NCI-H1930 (cell line): ENCODE data around the gene TFDP1.
"Not testable (repeated sequence)": the region's sequence is repeated elsewhere in the genome, so short reads cannot be mapped to it uniquely, and the experiment has no call there.

Experiments
- DNase-seq, 2 experiments: peaks; one replicate each; lab custom pipeline; 2025; lab: John Stamatoyannopoulos, UW

The TFDP1 gene

GRCh38 chr13:113573065-113573464 lies 11.5 kb upstream of the TFDP1 start:
- no peak for DNase-seq

DNA sequence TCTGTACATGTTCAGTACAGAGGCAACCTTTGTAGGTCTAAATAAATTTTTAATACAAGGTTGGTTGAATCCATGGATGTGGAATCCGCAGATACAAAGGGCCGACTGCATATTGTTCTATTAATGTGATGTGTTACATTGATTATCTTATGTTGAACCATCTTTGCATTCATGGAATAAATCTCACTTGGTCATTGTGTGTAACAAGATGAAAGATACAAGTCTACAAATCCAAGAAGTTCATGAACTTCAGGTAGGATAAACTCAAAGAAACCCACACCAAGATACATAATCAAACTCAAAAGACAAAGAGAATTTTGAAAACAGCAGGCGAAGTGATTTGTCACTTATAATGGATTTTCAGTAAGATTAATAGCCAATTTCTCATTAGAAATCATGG lies 8.0 kb upstream of the TFDP1 start:
- no peak for DNase-seq

DNA sequence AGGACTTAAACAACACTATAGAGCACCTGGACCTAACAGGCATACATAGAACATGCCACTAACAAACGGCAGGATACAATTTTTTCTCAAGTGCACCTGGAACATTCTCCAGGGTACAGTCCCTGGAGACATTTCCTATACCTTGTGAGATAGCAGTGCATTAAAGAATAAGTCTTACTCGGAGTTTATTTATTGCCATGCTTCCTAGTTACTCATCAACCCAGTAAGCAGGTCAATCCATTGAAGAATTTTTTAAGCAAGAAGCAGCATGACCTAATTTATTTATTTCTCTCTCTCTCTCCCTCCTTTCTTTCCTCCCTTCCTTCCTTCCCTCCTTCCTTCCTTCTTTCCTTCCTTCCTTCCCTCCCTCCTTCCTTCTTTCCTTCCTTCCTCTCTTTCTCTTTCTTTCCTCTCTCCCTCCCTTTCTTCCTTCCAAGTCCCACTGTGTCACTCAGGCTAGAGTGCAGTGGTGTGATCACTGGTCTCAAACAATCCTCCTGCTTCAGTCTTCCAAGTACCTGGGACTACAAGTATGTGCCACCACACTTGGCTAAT lies 6.6 kb upstream of the TFDP1 start:
- no peak for DNase-seq

DNA sequence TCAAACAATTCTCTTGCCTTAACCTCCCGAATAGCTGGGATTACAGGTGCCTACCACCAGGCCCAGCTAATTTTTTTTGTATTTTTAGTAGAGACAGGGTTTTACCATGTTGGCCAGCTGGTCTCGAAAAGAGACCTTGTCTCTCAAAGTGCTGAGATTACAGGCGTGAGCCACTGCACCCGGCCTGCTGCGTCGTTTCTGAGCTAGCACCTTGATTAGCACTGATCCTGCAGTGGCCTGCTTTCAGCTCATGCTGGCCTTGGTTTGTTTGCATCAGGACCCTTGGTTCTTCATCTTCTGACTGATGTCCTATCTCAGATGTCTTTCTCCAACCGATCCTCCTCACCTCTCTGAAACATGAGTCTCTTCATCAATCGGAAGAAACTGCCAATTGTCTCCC lies 4.9 kb upstream of the TFDP1 start:
- DNase-seq, result no peak

GRCh38 chr13:113581871-113582270 lies 2.7 kb upstream of the TFDP1 start:
- DNase-seq, result no peak

- DNase-seq, result no peak
These were observed 1.5 kb upstream of the TFDP1 start for GRCh38 chr13:113582841-113583631.

GRCh38 chr13:113584870-113585671 lies 518 bp downstream of the TFDP1 start:
- DNase-seq, result peak in 1 of 2 experiments; percentile 15

DNA sequence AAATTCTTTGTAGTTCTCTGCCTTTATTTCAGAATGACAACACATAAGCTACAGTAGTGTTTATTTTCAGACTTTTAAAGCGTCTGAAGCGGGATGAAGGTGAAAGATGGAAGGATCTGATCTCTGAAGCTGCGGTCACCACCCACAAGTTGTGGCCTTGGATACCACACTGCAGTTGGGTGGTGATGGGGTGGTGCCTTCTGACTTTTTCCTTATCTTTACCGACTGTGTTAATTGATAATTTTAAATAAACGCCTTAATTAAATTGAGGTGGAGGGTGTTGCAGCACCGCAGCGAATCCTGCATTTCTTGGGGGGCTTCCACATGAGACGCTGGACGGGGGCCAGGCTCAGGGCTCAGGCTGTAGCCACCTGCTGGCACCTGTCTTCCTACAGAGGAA lies 1.3 kb downstream of the TFDP1 start:
- no peak for DNase-seq

- no peak for DNase-seq
These were observed 2.3 kb downstream of the TFDP1 start for GRCh38 chr13:113586661-113587479.

- DNase-seq, result no peak
These were observed 4.0 kb downstream of the TFDP1 start for GRCh38 chr13:113588394-113589111.

GRCh38 chr13:113589251-113589960 lies 4.9 kb downstream of the TFDP1 start:
- DNase-seq, result no peak

- no peak for DNase-seq
These were observed 5.4 kb downstream of the TFDP1 start for GRCh38 chr13:113589961-113590339.

GRCh38 chr13:113591750-113592149 lies 7.2 kb downstream of the TFDP1 start:
- DNase-seq, result no peak

DNA sequence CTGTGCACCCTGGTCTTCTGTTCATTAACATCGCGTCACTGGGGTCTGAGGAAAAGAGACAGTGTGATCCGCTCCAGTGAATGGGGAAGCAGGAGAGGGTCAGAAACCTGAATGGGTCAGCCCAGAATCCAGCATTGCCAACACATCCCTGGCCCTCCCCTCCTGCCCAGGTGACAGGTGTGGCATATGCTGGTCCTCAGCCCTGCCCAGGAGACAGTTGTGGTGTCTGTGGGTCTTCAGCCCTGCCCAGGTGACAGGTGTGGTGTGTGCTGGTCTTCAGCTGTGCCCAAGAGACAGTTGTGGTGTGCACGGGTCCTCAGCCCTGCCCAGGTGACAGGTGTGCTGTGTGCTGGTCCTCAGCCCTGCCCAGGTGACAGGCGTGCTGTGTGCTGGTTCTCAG lies 8.0 kb downstream of the TFDP1 start:
- DNase-seq, result no peak

DNA sequence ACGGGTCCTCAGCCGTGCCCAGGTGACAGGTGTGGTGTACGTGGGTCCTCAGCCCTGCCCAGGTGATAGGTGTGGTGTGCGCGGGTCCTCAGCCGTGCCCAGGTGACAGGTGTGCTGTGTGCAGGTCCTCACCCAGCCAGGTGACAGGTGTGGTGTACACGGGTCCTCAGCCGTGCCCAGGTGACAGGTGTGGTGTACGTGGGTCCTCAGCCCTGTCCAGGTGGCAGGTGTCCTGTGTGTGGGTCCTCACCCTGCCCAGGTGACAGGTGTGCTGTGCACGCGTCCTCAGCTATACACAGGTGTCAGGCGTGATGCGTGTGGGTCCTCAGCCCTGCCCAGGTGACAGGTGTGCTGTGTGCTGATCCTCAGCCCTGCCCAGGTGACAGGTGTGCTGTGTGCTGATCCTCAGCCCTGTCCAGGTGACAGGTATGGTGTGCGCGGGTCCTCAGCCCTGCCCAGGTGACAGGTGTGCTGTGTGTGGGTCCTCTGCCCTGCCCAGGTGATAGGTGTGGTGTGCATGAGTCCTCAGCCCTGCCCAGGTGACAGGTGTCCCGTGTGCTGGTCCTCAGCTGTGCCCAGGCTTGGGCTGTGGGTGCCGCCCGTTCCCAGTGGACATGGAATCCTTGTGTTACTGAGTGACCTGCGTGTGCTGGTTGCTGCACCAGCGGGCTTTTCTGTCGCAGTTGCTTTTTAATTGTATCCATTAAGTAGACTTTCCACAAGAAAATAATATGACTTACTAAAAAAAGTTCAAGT lies 9.7 kb downstream of the TFDP1 start:
- DNase-seq, result not testable (repeated sequence)

- DNase-seq, result no peak
These were observed 10.6 kb downstream of the TFDP1 start for GRCh38 chr13:113595131-113595530.

DNA sequence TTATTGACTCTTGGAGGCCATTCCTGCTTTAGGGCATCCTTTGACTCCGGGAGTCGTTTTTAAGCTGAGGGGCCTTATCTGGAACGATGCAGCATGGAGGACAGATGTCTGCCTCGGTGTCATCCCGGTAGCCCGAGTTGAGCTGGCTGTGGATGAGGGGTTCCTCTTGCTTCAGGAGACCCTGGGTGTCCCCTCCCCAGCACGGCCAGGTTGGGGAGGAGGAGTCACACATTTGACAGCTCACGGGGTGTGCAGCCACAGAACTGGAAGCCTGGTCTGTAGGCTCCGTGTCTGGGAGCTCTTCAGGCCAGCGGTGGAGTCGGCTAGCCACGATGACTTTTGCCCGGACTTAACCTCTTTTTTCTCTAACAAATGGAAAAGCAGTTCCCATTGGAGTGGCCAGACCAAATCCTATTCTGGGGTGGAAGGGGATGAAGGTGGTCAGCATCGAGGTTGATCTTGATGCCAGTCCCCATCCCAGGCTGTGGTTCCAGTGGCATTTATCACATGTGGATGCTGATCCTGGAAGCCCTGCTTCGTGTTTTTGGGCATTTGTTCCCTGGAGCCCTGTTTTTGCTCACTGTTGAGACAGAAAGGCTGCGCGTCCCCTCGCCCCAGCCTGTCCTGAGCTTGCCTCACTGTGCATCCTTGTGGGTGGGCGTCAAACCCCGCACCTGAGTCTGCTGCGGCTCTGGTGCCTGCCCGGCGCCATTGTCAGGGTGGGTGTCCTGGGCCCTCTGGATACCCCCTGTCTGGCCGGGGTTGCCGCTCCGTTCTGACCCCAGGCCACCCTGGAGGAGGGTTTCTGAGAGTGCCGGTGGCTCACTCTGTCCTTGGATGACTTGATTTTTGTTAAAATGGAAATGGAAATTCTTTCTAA lies 12.0 kb downstream of the TFDP1 start:
- DNase-seq, result no peak

DNA sequence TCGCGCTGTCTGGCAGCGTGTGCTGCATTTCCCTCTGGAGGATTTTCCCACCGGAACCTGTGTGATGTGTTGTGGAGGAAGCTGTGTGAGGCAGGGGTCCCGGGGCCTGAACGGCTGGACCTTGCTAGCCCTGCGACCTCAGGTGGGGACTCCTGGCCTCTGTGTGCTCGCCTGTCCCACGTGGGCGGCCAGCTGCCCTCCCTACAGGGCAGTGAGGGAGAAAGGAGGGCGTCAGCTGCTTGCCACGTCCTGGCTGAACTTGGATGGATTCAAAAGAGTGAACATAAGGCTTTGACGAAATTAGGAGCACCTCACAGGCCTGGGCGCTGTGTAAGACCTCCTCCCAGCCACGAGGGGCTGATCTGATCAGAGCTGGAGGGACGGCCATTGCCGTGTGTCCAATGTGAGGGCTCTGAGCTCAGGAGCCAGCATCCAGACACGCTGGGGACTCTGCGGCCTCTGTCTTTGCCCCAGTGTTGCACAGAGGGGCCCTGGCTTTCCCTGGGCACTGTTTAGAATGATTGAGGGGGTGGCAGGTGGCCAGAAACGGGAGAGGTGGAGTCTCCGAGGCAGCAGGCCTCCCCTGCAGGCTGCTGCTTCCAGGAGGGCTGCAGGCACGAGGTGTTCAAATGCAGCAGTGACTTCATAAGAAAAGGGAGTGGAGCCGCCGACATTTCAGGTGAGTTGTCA lies 13.0 kb downstream of the TFDP1 start:
- DNase-seq, result no peak

GRCh38 chr13:113598081-113598410 lies 13.5 kb downstream of the TFDP1 start:
- DNase-seq, result no peak
